Stimulated activated CD4-positive, alpha-beta T cell treated with anti-CD3 and anti-CD28 coated beads, TNF-alpha, amount 100 ng/mL, for 24 hours (primary cell): ENCODE measurements around the gene OR2AJ1.

Experiments used
- DNase-seq, 3 experiments: peaks; one replicate each; pipeline ENCODE4 v3.0.0-alpha.2; 2020; ENCODE audit warnings: low read depth in 3 of 3

The OR2AJ1 gene

GRCh38 chr1:247961791-247962190, 37.1 kb downstream of the OR2AJ1 start:
- DNase-seq = no peak

DNA sequence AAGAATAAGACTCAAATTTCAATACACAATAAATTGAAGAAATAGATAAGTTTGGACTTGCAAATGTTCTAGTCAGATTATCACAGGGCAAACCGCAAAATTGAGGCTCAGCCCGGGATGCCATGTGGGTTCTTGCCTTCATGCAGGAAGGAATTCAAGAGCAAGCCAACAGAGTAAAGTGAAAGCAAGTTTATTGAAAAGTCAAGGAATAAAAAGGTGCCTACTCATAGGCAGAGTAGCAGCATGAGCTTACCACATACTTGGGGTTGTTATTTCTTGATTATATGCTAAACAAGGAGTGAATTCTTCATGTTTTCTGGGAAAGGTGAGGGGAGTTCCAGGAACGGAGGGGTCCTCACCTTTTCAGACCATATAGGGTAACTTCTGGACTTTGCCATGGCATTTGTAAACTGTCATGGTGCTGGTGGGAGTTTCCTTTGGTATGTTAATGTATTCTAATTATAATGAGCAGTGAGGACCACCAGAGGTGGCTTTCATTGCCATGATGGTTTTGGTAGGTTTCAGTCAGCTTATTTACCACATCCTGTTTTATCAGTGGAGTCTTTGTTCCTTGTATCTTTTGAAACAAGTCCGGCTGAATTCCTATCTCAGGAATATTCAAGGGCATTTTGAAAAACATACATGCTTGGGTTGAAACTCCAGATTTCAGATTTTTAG, 38.4 kb downstream of the OR2AJ1 start:
- no peak for DNase-seq

DNA sequence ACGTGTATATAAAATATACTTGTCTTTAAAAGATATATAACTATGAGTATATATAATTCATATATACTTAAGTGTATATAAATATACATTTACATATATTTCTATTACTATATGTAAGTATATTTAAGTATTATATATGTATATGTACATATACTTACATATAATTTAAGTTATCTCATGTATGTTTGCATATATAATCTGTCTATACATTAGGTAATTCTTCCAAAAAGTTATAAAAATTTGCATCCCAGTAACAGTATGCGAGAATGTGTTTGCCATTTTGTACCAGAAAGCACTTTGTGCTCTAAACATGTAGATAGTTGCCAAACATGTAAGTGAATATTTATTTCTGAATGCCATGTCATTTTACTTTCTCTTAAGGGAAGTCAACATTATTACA, 40.2 kb downstream of the OR2AJ1 start, which contains the start of gene OR2AK2:
TSS of gene OR2AK2 (plus strand) at position 301 of the 400 bp plus-strand sequence. CDS start 144 bp downstream, outside the sequence.
- no peak for DNase-seq

DNA sequence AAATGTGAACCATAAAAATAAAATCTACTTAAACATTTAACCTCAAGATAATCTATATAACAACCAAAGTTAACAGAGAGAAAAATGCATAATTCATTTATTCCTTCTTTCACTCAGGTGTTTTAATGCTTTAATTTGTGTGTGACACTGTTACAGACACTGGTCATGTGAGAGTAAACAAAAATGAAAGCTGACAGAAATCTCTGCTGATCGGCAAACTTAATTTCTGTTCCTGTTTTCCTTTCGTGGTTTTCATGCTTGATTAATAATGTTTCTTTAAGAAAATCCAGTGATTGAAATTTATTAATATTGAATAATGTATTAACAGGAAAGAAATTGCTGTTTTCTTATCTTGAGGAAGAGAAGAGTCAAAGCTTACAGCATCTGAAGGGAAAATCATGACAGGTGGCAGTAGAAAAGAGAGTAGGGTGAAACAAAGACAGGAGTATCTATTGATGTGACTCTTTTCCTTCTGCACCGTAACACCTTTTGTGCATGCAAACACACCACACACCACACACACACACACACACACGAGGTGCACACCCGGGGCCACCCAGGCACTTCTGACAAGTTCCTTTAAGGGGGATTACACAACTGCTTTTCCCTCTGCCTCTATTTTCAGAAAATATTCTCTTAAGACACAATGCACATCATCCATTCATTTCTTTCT, 42.0 kb downstream of the OR2AJ1 start:
- no peak for DNase-seq
